TTC549 (cell line): ENCODE results near the gene HOMER2.
"Not testable (repeated sequence)": the region's sequence is repeated elsewhere in the genome, so short reads cannot be mapped to it uniquely, and the experiment has no call there.

Experiments
- FAIRE-seq: peaks from 2 replicates; lab custom pipeline; 2012; peaks lifted over from hg19 to GRCh38; lab: Jason Lieb, UNC

The HOMER2 gene

DNA sequence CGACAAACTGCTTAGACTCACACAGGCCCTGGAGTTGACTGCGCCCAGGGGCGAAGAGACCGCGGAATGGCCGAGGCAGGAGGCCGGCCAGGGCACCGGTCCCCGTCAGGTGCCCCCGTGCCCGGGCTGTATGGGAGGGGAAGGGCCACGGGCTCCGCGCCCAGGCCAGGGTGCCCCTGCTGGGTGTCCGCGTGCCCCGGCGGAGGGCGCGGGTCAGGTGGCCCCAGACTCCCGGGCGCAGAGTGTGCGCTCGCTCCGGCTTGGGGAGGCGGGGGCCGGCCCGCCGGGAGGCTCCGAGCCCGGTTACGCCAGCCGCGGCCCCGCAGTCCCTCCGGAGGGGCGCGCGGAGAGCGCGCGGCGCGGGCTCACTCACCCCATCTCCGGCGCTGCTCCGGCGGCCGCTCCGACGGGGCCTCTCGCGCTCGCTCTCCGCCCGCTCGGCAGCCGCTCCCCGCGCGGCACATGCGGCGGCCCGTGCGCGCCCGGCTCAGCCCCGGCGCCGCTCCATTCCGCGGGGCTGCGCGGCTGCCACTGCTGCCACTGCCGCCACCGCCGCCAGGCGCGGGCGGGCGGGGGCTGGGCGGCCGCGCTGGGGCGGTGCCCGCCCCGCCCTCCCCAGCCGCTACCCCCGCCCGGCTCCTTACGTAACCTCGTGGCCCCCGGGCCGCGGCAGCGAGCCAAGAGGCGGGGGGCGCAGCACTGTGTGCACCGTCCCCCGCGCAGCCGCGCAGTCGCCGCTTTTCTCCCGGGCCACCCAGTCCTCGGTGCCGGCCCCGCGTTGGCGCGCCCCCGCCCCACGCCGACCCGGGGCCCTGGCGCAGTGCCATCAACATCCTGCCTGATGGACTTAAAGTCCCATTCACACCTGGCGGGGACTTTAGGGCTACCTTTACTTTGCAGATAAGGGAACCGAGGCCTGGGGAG is at the start of gene HOMER2:
HOMER2 (minus strand) TSS at position 563 of the 924 bp plus-strand sequence; CDS start at position 378, 185 bp downstream.
- no peak for FAIRE-seq

DNA sequence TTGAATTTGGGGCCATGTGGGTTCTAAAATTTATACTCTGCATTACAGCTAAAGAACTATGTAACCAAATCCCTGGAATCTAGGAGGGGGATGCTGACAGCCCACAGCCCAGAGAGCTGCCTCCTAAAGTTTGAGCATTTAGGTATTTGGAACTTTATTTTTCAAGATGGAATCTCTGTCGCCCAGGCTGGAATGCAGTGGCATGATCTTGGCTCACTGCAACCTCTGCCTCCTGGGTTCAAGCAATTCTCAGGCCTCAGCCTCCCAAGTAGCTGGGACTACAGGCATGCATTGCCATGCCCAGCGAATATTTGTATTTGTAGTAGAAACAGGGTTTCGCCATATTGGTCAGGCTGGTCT is 48.1 kb upstream of the HOMER2 start:
- FAIRE-seq: not testable (repeated sequence)

- peak; percentile 61 for FAIRE-seq
Observed at GRCh38 chr15:82999905-83000671, 47.6 kb upstream of the HOMER2 start.

GRCh38 chr15:82999426-82999825 is 46.9 kb upstream of the HOMER2 start:
- no peak for FAIRE-seq

DNA sequence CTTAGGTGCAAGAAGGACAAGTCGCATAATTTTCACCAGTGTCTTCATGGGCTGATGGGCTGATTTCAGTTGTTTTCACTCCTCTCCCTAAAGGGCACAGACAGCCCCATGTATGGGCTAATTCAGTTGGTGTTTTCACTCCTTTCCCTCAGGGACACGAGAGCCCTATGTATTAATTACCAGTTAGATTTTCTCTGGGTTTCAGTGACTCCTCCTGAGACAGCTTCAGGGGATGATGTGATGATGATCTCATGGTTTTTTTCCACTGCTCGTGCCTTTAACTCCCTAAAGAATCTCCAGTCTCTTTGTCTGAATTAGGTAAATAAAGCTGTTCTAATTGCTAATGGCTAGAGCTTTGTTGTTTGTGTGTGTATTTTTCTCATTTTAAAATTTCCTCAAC is 43.4 kb upstream of the HOMER2 start:
- FAIRE-seq: no peak

GRCh38 chr15:82995076-82995475 is 42.6 kb upstream of the HOMER2 start:
- FAIRE-seq: no peak

GRCh38 chr15:82993144-82993543 is 40.6 kb upstream of the HOMER2 start:
- FAIRE-seq: no peak

GRCh38 chr15:82992436-82992998 is 40.0 kb upstream of the HOMER2 start:
- no peak for FAIRE-seq

DNA sequence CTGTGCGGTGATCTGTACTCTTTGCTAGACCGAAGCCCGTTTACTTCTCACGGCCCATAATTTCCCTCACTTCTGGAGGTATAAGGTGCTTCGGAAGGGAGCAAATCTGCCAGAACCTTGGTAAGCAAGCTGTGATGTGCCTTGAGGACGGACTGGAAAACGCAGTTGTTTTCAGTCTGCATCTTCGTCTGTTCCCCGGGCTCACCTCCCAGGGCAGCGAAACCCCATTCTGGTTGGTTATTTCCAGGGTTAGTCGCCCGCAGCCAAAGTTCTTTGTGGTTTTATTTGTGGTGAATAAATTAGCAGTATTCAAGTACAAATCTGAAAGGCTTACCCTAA is 33.9 kb upstream of the HOMER2 start:
- no peak for FAIRE-seq

DNA sequence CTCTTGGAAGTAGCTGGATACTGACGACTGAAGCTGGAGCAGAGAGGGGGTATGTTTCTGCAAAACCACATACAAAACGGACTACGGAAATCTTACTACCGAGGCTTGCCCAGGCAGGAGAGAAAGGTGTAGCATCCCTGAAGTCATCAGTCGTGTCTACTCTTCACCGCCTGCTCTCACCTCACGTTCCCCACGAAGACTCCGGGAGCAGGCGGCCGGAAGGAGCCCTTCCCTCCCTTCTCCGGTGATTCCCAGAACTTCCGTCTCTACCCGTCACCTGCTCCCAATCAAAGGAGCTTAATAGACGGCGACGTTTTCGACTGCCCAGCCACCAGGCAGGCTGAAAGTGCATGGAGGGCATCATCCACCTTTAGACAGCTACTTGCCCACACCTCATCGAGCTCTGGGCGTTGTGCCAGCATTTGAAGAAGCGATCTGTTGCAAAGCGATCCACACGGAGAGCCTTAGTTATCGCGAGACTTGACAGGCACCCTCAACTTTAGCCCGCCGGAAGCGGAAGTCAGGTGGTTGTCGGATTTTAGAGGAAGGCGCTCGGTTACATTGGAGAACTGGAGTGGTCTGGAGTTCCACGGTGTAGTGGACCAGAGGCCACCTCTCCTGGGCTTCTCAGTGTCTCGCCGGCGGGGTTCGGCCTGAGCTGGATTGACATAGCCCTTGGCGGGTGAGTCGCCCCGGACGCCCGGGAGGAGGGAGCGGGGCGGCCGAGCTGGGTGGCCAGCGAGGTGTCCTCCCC is 33.3 kb upstream of the HOMER2 start, which contains the start of gene RAMAC:
RAMAC (plus strand) TSS at position 523 of the 754 bp plus-strand sequence. CDS start 2,809 bp downstream, outside the sequence.
- no peak for FAIRE-seq

DNA sequence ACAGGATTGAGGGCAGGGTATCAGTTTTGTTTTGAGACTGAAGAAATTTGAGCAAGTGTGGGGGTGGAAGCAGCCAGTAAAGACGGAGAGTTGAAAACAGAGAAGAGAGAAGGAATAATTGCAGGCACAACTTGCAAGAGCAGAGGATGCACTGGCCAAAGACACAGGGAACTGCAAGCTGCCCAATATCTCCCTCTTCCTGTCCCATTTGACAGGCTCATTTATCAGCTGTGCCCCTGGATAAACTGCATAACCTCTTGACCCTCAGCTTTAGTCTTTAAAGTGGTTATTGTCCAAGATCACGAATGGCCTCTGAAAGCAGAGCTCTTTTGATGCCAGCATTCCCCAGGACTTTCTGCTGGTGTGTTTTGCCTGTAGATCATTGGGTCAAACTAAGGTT is 28.5 kb upstream of the HOMER2 start:
- FAIRE-seq: no peak

- no peak for FAIRE-seq
Observed at GRCh38 chr15:82979726-82980125, 27.2 kb upstream of the HOMER2 start.

GRCh38 chr15:82978438-82978837 is 25.9 kb upstream of the HOMER2 start:
- no peak for FAIRE-seq

- FAIRE-seq: no peak
Observed at GRCh38 chr15:82977076-82977475, 24.6 kb upstream of the HOMER2 start.

- no peak for FAIRE-seq
Observed at GRCh38 chr15:82972990-82973389, 20.5 kb upstream of the HOMER2 start.

DNA sequence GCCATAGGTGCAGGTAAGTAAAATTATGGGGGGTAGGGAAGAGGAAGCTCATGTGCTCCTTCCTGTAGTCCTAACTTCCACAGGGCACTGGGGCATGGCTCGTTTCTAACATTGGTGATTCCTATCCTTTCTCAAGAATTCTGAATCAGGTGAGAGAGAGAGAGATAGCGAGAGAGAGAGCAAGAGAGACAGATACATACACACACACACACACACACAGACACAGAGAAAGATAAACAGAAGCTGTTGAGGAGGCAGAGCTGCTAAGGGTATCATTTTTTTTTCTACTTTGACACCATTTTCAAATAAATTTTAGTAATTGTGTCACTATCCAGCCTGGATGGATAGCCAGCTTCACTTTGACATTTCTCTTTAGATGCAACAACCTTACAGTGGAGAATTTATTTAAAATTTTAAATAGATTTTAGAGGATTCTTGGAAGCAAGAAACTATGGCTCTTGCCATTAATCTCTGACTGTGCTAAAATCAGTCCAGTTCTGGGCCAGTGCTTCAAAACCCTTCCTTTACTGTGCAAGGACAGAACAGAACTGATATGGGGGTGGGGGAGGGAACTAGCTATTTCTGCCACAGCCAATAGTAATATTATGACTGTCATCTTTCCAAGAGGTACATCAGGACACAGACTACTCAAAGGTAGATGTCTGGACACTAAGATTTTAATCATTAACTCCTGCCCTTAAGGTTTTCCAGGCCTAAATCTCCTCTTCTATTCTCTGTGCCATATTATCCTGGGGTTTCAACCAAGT is 18.9 kb upstream of the HOMER2 start:
- FAIRE-seq: no peak

DNA sequence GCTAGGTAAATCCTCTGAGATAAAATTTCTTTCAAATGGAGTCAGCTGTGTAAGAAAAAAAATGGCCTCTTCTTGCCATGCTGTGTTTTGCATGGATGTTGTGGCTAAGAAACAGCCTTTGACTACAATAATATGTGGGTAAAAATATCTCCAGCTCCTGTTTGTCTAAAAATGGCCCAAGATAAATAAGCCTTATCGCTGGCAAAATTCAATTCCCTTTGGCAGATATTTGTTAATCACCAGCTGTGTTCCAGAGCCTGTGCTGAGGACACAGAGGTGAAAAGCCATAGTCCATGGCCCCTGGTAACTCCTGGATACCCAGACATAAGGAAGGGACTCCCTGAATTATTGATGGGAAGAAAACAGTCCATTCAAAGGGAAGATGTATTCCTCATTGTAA is 18.2 kb upstream of the HOMER2 start:
- FAIRE-seq: no peak

- no peak for FAIRE-seq
Observed at GRCh38 chr15:82970078-82970686, 17.7 kb upstream of the HOMER2 start.

DNA sequence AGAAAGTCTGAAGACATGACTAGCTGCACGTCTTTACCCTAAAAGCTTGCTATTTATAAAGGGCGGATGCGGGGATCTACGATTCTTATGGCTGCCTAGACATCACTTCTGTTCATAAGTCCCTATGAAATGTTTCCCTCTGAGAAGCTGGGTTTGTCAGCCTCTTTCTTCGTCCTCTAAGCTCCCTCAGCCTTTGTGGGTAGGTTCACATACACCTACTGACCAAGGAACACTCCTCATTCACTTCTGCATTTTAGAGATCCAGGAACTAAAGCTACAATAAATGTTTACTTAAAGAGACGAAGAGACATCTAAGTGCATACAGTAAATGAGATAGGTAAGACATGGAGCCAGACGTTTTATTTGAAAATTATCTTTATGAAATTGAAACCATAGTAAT is 16.8 kb upstream of the HOMER2 start:
- FAIRE-seq: no peak

DNA sequence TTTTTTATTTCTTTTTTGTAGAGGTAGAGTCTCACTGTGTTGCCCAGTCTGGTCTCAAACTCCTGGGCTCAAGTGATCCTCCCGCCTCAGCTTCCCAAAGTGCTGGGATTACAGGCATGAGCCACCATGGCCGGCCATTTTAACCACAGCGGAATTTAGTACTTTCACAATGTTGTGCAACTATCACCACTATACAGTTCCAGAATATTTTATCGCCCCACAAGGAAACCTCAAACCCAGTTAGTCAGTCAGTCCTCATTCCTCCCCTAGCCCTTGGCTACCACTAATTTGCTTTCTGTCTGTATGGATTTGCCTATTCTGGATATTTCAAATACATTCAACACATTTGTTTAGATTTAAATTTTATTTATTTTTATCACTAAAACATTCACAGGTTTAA is 15.5 kb upstream of the HOMER2 start:
- no peak for FAIRE-seq

DNA sequence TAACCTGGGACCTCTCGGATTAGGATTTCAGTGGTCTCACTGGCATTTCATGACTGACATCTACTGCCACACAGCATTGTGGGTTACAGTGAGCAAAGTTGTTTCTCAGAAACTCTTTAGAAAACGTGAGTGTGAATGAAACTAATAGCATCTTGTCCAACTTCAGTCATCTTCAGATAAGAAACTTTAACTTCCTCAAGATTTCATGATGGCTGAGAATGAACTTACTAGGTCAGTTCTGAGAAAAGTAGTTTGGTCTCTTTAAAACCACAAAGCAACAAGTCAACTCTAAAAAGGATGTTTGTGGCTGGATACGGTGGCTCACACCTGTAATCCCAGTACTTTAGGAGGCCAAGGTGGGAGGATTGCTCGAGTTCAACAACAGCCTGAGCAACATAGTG is 14.2 kb upstream of the HOMER2 start:
- no peak for FAIRE-seq
